H1 (cell line): ENCODE data around the gene OR51I1. TPM values are rescaled to one million over a fixed set of nuclear protein-coding genes. Genes with fewer than 3 reads are reported as not detected.

Experiments
- polyA plus RNA-seq, 7 experiments: library from polyadenylated mRNA; depleted of rRNA in 3 of 7; stranded (reverse) in 5 of 7; unstranded in 2 of 7; fragments of >200 nt in 5 of 7; fragments of 200-250 nt in 2 of 7; gene quantifications; 1 replicate in 5 of 7; 2 replicates in 1 of 7; 4 replicates in 1 of 7; pipeline versions ENCODE4 v1.2.1 to v1.2.3, GENCODE V29; 2011 to 2013; ENCODE audit warnings: missing spikeins in 2 of 7, mixed read lengths in 2 of 7
- total RNA-seq: library from RNA; stranded (reverse); fragmentation: NEBNext Ultra II Directional; extraction: Animal tissue kit (Norgen Biotek cat#: 25700); gene quantifications from 2 replicates; pipeline ENCODE4 v1.2.1, GENCODE V29; 2021
- TF ChIP-seq, protein P1 (sequence below): fragments of 300-600 bp; sonication (generic); IDR thresholded peaks from 2 replicates; pipeline ENCODE4 v1.7.1; 2012; ENCODE audit warnings: low read length, moderate library complexity, mild to moderate bottlenecking, inconsistent platforms; ENCODE audit not compliant: insufficient replicate concordance

Gene OR51I1
- total and polyA plus RNA-seq, 2 of the 8 experiments (the other 6 are each of a cell fraction or from before 2014, with no cell fraction given), result not detected

DNA sequence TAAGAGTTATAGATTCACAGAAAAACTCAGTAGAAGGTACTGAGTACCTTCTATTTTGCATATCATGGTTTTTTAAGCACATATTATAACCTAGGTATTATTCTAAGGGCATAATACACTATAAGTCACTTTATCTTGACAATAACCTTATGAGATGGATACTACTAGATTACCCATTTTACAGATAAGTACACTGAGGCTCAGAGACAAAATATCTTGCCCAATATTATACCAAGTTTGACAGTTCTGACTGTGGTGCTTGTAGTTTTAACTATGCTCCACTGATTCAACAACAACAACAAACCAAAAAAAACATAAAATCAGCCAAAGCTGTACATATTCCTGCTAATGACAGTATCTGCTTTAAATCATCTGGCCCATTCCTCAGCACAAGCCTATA lies 47.2 kb downstream of the OR51I1 start (continued):
- TF ChIP-seq, protein P1, sequence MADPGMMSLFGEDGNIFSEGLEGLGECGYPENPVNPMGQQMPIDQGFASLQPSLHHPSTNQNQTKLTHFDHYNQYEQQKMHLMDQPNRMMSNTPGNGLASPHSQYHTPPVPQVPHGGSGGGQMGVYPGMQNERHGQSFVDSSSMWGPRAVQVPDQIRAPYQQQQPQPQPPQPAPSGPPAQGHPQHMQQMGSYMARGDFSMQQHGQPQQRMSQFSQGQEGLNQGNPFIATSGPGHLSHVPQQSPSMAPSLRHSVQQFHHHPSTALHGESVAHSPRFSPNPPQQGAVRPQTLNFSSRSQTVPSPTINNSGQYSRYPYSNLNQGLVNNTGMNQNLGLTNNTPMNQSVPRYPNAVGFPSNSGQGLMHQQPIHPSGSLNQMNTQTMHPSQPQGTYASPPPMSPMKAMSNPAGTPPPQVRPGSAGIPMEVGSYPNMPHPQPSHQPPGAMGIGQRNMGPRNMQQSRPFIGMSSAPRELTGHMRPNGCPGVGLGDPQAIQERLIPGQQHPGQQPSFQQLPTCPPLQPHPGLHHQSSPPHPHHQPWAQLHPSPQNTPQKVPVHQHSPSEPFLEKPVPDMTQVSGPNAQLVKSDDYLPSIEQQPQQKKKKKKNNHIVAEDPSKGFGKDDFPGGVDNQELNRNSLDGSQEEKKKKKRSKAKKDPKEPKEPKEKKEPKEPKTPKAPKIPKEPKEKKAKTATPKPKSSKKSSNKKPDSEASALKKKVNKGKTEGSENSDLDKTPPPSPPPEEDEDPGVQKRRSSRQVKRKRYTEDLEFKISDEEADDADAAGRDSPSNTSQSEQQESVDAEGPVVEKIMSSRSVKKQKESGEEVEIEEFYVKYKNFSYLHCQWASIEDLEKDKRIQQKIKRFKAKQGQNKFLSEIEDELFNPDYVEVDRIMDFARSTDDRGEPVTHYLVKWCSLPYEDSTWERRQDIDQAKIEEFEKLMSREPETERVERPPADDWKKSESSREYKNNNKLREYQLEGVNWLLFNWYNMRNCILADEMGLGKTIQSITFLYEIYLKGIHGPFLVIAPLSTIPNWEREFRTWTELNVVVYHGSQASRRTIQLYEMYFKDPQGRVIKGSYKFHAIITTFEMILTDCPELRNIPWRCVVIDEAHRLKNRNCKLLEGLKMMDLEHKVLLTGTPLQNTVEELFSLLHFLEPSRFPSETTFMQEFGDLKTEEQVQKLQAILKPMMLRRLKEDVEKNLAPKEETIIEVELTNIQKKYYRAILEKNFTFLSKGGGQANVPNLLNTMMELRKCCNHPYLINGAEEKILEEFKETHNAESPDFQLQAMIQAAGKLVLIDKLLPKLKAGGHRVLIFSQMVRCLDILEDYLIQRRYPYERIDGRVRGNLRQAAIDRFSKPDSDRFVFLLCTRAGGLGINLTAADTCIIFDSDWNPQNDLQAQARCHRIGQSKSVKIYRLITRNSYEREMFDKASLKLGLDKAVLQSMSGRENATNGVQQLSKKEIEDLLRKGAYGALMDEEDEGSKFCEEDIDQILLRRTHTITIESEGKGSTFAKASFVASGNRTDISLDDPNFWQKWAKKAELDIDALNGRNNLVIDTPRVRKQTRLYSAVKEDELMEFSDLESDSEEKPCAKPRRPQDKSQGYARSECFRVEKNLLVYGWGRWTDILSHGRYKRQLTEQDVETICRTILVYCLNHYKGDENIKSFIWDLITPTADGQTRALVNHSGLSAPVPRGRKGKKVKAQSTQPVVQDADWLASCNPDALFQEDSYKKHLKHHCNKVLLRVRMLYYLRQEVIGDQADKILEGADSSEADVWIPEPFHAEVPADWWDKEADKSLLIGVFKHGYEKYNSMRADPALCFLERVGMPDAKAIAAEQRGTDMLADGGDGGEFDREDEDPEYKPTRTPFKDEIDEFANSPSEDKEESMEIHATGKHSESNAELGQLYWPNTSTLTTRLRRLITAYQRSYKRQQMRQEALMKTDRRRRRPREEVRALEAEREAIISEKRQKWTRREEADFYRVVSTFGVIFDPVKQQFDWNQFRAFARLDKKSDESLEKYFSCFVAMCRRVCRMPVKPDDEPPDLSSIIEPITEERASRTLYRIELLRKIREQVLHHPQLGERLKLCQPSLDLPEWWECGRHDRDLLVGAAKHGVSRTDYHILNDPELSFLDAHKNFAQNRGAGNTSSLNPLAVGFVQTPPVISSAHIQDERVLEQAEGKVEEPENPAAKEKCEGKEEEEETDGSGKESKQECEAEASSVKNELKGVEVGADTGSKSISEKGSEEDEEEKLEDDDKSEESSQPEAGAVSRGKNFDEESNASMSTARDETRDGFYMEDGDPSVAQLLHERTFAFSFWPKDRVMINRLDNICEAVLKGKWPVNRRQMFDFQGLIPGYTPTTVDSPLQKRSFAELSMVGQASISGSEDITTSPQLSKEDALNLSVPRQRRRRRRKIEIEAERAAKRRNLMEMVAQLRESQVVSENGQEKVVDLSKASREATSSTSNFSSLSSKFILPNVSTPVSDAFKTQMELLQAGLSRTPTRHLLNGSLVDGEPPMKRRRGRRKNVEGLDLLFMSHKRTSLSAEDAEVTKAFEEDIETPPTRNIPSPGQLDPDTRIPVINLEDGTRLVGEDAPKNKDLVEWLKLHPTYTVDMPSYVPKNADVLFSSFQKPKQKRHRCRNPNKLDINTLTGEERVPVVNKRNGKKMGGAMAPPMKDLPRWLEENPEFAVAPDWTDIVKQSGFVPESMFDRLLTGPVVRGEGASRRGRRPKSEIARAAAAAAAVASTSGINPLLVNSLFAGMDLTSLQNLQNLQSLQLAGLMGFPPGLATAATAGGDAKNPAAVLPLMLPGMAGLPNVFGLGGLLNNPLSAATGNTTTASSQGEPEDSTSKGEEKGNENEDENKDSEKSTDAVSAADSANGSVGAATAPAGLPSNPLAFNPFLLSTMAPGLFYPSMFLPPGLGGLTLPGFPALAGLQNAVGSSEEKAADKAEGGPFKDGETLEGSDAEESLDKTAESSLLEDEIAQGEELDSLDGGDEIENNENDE, result no peak
